Stimulated activated CD4-positive, alpha-beta T cell treated with anti-CD3 and anti-CD28 coated beads, Interleukin-1b, Interleukin-23, amount 100 ng/mL, for 24 hours (primary cell): ENCODE results near the gene KCTD8.

Experiments used
- DNase-seq, 4 experiments: peaks; one replicate each; pipeline ENCODE4 v3.0.0-alpha.2; 2020; ENCODE audit warnings: low read depth in 4 of 4, low spot score in 1 of 4

The KCTD8 gene

DNA sequence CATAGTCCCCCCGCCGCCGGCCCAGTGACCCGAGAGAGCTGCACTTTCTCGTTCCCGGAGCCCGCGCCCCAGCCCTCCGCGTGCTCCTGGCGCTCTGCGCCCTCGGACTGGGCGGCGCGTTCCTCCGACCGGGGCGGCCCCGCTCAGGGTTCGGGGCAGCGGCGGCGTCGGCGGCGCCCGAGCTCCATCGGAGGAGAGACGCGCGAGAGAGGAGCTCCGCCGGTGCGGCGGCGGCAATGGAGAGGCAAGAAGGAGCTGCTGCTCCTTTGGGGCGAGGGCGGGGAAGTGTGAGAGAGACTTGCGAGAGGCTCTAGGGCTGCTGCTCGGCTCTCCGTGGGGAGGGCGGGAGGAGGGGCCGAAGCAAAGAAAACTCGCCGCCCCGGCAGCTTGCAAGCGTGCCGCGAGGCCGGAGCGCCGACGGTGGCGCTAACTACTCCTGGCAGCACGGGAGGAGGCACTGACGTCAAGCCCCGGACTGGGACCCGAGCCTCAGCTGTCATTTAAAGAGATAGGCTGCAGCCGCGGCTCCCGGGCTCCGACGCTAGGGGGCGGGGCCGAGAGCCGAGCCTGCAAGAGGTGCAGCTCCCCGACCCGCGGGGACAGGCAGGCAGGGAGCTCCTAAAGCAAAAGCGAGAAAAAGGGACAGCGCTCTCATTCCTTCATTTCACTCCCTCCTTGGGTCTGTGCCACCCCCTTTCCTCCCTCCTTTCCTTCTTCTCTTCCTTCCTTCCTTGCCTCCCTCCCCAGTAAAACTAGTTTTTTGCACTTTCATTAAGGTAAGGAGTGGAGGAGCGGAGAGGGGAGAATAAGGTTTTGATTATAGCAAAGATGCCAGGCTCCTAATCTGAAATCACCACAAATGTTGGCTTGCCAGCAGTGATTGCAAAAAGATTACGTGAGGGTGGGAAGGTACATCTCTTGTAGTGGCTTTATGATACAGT lies at the start of gene KCTD8:
Gene KCTD8 (minus strand): TSS at position 289 of the 941 bp plus-strand sequence.
- peak; percentile 11 to 70 (median 42) for DNase-seq

DNA sequence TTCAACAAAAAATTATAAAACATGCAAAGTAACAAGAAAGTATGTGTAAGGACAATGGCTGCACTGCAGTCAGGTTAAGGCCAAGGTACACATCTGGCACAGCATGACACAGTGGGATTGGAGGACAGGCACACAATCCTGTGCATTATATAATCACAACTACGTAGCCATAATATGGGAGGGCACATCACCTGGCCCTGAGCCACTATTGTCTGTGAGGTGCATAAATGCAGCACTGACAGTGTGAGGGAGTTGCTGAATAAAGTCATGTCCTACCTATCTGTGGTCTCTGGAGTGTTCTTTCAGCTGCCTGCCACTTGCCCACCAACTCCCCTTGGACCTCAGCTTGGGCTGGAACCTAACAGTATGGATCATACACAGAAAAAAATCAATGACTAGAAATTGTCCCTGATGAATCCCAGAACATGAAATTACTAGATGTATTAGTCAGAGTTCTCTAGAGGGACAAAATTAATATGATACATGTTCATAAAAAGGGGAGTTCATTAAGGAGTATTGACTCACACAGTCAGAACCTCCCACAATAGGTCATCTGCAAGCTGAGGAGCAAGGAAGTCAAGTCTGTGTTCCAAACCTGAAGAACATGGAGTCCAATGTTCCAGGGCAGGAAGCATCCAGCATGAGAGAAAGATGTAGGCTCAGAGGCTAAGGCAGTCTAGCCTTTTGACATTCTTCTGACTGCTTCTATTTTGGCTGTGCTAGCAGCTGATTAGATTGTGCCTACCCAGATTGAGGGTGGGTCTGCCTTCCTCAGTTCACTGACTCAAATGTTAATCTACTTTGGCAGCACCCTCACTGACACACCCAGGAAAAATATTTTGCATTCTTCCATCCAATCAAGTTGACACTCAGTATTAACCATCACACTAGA lies 46.4 kb upstream of the KCTD8 start:
- no peak for DNase-seq

DNA sequence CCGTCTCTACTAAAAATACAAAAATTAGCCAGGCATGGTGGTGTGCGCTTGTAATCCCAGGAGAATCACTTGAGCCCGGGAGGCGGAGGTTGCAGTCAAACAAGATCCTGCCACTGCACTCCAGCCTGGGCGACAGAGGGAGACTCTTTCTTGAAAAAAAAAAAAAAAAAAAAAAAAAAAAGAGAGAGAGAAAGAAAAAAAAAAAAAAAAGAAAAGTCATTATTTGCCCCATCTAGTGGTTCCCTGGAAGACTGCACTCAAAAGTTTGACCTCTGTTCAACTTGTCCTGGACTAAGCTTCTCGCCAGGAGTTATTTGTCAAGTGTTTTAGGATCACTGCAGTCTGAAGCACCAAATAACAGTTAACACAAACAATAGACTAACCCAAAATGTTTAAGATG lies 45.3 kb upstream of the KCTD8 start:
- no peak for DNase-seq

DNA sequence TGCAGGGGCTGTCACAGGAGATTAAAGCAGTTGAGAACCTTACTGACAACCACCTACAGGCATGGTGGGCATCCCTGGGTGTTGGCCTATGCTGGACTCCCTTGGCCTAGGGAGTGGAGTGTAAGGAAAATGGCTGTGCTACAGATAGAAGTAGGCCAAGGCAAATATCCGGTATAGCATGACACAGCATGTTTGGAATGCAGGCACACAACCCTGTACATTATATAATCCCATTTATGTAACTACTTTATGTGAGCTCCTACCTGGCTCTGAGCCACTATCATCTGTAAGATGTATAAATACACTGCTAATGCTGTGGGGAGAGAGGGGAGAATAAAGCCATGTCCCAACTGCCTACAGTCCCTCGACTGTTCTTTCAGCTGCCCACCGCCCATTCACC lies 38.7 kb upstream of the KCTD8 start:
- no peak for DNase-seq

DNA sequence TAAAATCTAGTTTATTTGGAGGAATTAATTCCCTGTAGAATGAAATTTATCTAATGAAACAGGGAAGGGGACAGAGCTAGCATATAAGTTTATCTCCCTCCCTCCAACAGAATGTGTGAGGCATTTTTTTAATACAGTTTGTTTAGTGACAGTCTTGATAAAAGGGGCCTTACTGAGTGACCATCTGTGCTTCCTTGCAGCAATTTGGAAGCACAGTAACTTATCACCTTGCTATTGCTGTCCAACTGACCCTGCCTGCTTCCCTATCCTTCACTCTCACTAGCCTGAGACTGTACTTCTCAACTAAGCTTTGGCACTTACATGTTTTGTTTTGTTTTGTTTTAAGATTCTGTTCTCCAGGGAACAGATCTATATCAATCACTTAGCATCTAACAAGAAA lies 31.1 kb upstream of the KCTD8 start:
- no peak for DNase-seq

DNA sequence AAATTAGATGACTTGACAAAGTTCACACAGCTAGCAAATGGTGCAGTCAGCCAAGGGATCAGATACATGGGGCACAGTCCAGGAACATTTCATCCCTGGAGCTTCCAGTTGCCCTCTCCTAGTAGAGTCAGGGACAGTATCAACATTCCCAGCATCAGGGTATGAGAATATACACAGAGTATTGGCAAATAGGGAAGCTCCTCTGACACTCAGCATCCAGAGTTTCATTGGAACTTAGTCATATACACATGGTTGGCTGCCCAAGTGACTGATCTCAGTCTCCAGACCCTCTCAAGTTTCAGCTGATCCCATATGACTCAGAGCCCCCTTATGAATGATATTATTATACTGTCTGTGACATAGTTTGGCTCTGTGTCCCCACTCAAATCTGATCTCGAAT lies 13.7 kb upstream of the KCTD8 start:
- DNase-seq, result no peak

DNA sequence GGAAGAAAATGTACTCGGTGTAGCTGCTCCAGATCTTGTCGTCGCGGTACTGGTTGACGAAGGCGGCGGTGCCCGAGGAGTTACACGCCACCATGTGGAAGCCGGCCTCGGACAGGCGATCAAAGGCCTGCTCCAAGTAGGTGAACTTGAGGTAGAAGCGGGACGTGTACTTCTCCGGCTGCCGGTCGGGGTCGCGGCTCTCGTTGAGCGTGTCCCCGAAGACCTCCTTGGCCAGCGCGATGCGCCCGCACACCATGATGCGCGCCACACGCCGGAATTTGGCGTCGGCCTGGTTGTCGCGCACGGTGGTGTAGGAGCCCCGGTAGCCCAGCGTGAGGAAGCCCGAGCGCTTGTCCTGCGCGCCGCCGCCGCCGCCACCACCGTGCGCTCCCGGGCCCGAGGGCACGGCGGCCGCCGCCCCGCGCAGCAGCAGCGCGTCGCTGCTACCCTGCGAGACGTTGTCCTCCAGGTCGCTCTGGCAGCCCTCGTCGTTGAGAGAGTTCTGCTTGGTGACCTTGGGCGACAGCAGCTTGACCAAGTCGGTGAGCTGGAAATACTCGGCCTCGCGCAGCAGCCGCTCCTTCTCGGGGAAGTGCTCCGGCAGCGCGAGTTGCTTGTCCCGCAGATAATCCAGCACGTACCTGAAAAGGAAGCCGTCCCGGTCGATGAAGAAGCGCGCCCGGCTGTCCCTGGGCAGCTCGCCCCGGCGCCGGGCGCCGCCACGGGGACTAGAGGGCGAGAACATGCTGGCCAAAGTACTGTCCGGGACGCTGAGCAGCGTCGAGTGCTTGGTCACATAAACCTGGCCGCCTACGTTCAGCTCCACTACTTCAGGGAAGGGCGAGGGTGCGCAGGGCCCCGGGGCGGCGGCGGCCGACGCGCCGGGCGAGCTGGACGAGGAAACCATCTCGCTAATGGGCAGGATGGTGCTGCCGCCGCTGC lies 775 bp downstream of the KCTD8 start:
- DNase-seq, result no peak

DNA sequence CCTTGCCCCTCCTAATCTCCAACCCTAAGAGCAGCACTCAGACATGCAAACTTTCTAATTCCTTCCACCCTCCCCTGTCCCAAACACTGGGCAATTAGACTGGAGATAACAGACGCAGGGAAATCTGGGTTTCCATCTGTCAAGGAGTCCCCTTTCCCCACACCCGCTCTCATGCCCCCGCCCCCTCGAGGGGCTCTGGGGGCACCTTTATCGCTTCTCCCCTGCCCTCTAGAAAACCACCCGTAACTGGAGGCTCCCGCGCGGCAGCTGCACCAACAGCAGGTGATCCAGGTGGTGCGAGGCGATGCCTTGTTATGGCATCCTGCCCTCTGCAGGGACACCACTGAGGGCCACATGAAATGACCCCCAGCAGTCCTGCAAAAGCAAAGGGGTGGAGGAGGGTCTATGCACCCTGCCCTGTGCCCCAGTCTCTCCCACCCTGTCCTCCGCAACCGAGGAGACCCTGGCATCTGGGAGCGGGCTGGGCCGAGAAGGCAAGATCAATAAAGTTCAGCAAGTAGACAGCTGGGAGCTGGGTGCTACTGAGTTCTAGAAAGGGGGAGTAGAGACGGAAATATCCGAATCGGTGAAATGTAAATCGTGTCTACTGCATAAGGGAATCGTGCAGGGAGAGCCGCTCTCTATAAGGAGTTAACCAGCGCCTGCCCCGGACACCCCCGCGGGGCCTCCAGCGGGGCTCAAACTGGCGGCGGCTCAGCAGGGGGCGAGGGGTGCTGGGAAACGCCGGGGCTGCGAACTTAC lies 1.6 kb downstream of the KCTD8 start:
- DNase-seq, result no peak

DNA sequence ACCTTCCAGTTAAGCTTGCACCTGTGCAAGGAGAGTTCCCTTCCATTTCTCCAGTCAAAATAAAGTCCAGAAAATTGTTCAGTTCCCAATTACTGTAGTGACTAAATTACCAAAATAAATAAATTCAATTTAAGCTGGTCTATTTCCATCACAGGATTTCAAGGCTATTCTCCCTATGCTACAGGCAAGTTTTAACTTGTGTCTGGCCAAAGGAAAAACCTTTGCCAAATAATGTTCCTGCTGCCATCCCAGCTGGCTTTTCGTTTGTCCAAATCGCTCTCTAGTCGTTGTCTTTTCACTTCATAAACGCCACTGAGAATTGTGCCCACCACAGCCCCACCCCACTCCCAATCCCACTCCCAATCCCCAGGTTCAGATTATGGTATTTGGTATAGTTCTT lies 2.4 kb downstream of the KCTD8 start:
- no peak for DNase-seq

DNA sequence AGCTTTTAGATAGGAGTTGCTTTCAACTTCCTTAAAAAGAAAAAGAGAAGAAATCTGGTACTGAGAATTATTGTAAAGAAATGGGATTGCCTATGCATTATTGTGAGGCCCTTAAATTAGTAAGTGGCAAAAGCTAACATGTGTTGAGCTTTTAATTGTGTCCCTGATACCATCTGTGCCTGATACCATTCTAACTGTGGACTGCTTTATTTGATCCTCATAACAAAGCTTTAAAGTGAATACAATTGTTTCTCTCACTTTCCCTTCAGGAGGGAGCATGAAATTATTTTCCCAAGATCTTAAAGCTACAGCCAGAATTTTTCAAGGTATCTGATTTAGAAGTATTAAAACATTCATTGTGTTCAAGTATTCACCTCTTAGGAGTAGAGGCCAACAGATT lies 9.9 kb downstream of the KCTD8 start:
- DNase-seq, result no peak

DNA sequence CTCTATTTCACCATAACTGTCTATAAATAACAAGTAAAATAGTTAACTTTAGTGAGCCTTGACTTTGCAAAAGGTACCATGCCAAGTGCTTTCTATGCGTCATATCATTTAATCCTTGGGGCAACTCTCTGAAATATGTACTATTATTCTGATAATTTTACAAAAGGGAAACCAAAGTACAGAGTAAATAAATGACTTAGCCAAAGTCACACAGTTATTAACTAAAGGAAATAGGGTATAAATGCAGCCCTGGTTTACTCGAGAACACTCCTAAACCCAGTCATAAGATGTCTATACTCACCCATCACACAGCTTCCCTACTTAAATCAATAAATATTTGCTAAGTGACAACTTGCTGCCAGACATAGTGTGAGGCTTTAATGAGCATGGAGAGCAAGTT lies 14.4 kb downstream of the KCTD8 start:
- DNase-seq, result no peak

DNA sequence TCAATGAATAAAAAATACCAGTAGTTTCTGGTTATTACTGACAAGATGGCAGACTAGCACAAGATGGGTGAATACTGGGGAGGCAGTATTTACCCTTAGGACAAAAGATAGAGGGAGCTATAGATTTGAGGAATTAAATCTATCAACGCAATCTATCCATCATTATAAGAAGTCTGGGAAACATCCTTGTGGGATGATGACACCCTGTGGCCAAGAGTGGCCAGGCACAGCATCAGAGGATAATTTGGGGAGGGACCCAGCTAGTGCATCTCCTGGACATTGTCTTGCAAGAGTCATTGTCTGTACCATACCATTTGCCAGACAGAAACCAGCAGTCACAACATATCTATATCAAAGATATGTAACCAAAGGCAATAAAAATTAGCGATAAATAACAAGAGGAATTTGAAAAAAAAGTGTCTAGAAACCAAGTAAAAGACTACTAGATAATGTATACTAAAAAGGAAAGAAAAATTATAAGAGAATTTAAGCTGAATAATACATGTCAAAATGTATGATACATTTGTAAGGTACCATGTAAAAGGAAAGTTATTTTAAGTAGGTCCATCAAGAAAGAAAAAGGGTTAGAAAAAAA lies 22.9 kb downstream of the KCTD8 start:
- DNase-seq, result no peak

DNA sequence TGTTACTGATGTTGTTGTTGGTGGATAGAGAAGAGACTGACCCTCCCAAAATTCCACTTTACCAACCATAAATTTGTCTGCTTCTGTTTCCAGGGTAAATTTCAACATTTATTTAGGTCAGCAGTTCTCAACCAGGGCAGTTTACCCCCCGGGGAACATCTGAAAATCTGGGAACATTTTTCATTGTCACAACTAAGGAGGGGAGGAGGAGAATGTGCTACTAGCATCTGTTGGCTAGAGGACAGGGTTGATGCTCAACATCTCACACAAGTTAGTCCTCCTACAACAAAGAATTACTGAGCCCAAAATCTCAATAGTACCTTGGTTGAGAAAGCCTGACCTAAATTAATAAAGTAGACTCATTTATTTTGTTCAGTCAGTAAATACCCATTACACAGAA lies 25.7 kb downstream of the KCTD8 start:
- DNase-seq, result no peak

DNA sequence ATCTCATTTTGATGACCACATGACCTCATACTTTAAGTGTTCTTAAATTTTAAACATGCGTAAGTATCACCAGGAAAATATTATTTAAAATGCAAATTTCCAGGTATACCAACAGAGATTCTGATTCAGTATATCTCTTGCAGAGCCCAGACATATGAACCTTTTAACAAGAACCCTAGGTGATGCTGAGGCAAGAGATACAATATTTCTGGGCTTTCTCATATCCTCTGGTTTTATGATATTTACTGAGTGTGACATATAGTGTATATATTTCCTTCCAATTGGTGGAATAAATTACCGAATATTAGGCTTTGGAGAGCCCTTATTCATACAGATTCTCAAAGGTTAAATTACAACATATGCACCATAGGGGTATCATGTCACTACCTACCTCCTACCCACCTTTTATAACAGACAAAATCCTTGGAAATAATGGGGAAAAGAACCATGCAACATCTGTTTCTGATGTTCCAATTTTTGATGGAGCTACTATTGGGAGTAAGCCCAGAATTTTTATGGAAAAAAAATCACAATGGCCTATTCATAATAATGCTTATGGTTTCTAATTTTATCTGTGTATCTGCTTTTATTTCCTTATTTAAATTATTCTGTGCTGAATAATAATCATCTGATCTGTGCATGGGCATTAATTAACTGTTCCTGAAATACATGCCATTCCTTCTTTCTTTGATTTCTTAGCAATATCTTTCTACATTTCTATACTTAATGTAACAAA lies 27.1 kb downstream of the KCTD8 start:
- no peak for DNase-seq

DNA sequence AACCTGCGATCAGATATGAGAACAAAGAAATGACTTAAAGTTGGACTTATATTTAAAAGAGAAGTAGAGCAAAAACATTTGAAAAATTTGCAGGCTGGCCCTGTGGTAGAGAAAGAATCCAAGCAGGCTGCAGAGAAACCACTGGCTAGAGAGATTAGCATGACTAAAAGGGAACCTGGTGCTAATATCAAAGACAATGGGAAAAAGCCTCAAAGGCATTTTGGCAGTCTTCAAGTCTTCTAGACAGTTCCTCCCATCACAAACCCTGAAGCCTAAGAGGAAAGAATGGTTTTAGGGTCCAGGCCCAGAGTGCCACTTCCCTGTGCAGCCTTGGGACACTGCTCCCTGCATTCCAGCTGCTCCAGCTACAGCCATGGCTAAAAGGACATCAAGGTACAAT lies 33.4 kb downstream of the KCTD8 start:
- DNase-seq, result no peak

DNA sequence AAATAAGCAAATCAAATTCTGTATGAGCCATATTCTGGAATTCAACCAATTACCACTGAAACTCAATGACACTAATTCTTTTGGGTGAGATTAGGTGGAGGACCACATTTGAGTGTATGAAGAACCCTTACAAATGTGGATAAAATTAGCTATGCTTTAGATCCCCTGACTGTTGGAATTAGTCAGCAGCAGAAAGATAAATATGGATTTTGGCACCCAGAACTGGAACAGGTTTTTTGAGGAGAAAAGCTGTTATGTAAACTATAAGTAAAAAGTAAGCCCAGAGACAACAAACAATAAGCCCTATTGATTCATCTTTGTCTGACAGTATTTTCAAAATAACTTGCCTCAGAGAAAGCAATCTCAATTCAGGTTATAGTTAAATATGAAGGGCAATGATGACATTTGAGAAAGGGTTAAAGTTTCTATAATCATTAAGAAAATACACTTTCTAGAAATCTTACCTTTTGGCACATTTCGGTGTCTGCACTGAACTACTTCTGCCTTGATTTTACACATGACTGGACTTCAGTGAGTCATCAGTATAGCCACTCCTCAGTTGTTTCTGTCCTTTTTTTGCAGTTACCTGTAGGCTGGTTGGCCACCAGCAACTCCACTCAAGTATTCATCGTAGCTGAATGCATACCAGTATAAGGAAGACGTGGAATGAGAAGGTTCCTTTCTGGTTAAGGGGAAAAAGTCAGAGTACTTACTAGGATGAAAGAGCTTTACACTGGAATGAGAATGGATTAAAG lies 80.0 kb downstream of the KCTD8 start:
- DNase-seq, result no peak

DNA sequence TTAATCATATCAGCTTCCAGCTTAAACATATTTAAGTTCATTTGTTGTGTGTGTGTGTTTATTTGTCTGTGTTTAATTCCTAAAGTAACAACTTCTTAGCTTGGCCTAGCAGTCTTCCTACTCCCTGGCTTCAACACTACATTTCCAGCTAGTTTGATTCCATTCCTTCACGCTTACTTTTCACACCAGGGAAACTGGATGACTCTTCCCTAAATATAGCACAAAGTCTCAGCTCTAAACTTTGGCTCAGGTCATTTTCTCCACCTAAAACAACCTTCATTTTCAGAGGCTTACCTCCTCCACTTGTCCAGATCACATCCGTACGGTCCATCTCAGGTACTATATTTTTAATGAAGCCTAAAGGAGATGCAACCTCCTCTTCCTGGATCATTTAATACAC lies 94.4 kb downstream of the KCTD8 start:
- DNase-seq, result no peak

DNA sequence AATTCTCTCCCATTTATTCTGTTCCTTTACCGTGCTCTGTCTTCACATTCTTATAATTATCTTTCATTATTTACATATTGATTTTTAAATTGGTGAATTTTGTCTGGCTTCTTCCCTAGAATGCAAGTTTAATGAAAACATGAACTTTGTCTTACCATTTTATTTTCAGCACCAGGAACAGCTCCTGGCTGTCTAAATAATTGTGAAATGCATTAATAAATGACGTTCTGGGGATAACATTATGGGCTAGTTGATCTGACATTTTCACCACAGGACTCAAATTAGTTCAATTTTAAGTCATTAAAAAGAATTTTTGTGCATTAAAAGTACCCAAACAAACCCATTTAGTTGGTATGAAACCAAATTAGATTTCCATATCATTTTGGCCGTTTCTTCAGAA lies 97.5 kb downstream of the KCTD8 start:
- DNase-seq, result no peak
